Endothelial cell of umbilical vein (primary cell): ENCODE data around the gene COPZ2. TPM values are rescaled to one million over a fixed set of nuclear protein-coding genes. Genes with fewer than 3 reads are reported as not detected.
"Not testable (repeated sequence)": the region's sequence is repeated elsewhere in the genome, so short reads cannot be mapped to it uniquely, and the experiment has no call there.

Experiments
- BruUV-seq: library from RNA; stranded (reverse); fragments of 400-500 nt; replicated peaks from 2 replicates; lab custom pipeline; 2021; lab: Mats Ljungman, UMichigan
- CTCF ChIA-PET: fragments of 300-600, 350-600 bp; sonication (Branson Sonifier 250); formaldehyde crosslinking; loops from one replicate; lab custom pipeline; 2021; ENCODE audit warnings: antibody characterized with exemption, inconsistent platforms; lab: Charles Lee
- POLR2A ChIA-PET: fragments of 300-600, 350-600 bp; sonication (Branson Sonifier 250); formaldehyde crosslinking; loops from one replicate; lab custom pipeline; 2021; ENCODE audit warnings: antibody characterized with exemption, inconsistent platforms; lab: Charles Lee
- DNase-seq: peaks from one replicate; pipeline ENCODE4 v3.0.0-alpha.2; 2011; ENCODE audit warnings: low read depth, low spot score
- FAIRE-seq: peaks from 2 replicates; lab custom pipeline; 2011; peaks lifted over from hg19 to GRCh38; lab: Jason Lieb, UNC
- H2AFZ ChIP-seq: 2 replicates; pipeline ENCODE4 v1.6.0; 2012; ENCODE audit warnings: low read depth, low read length, control low read depth, inconsistent platforms
- H3K27ac ChIP-seq: 2 replicates; pipeline ENCODE4 v1.5.1; 2011; ENCODE audit warnings: low read depth, mild to moderate bottlenecking, control low read depth, low read length, moderate library complexity; ENCODE audit not compliant: insufficient read depth
- H3K27me3 ChIP-seq, 2 experiments: 2 replicates each; pipeline versions ENCODE4 v1.6.0 to v1.6.1; 2011; ENCODE audit warnings: low read length in 2 of 2, mixed read lengths in 1 of 2; ENCODE audit not compliant: control insufficient read depth in 2 of 2, insufficient read depth in 2 of 2
- H3K36me3 ChIP-seq, 2 experiments: 2 replicates in 1 of 2; 3 replicates in 1 of 2; pipeline ENCODE4 v1.5.1; 2011; ENCODE audit warnings: low read length in 2 of 2, mild to moderate bottlenecking in 1 of 2, moderate library complexity in 1 of 2; ENCODE audit not compliant: control insufficient read depth in 2 of 2, insufficient read depth in 2 of 2; ENCODE audit errors: extremely low read depth in 1 of 2
- H3K4me1 ChIP-seq: 3 replicates; pipeline ENCODE4 v1.5.1; 2011; ENCODE audit warnings: mild to moderate bottlenecking, low read length; ENCODE audit not compliant: control insufficient read depth, insufficient read depth; ENCODE audit errors: extremely low read depth
- H3K4me2 ChIP-seq: 2 replicates; pipeline ENCODE4 v1.6.1; 2011; ENCODE audit warnings: low read length, control low read depth, mixed read lengths; ENCODE audit not compliant: insufficient read depth
- H3K4me3 ChIP-seq, 3 experiments: fragments of 200-600 bp in 1 of 3; sonication (generic), shearing (Covaris generic) in 1 of 3; replicated peaks in 1 of 3; 2 replicates each; pipeline ENCODE4 v1.5.1; 2011 to 2016; ENCODE audit warnings: control low read depth in 3 of 3, low read length in 3 of 3, mild to moderate bottlenecking in 2 of 3, inconsistent platforms in 1 of 3, low read depth in 1 of 3, moderate library complexity in 1 of 3; ENCODE audit not compliant: insufficient read depth in 1 of 3
- H3K79me2 ChIP-seq: 2 replicates; pipeline ENCODE4 v1.6.0; 2012; ENCODE audit warnings: low read length, inconsistent platforms; ENCODE audit not compliant: control insufficient read depth, insufficient read depth
- H3K9ac ChIP-seq: replicated peaks from 2 replicates; pipeline ENCODE3; 2011; ENCODE audit warnings: low read length, control low read depth; ENCODE audit not compliant: insufficient read depth; ENCODE audit errors: extremely low read depth
- H3K9me1 ChIP-seq: replicated peaks from 3 replicates; pipeline ENCODE4 v1.6.0; 2011; ENCODE audit warnings: mild to moderate bottlenecking, low read length; ENCODE audit not compliant: control insufficient read depth, insufficient read depth; ENCODE audit errors: extremely low read depth
- H3K9me3 ChIP-seq: replicated peaks from 2 replicates; pipeline ENCODE4 v1.5.1; 2012; ENCODE audit warnings: low read length, inconsistent platforms; ENCODE audit not compliant: control insufficient read depth, insufficient read depth
- H4K20me1 ChIP-seq: replicated peaks from 2 replicates; pipeline ENCODE3; 2011; ENCODE audit warnings: mild to moderate bottlenecking, low read length; ENCODE audit not compliant: control insufficient read depth, insufficient read depth; ENCODE audit errors: extremely low read depth
- GATA2 ChIP-seq: IDR thresholded peaks from 2 replicates; pipeline ENCODE4 v1.7.0; 2011; ENCODE audit warnings: low read depth, mild to moderate bottlenecking, moderate library complexity, mixed read lengths, low read length; ENCODE audit not compliant: insufficient read length, insufficient read depth
- dilution Hi-C: fragments of 300-500 bp; cut with MboI; formaldehyde crosslinking; loops from one replicate; pipeline ENCODE4 v1.15.0; 2019; ENCODE audit warnings: low sequenced_read_pairs; ENCODE audit not compliant: extremely low pct_ligation_motif_present
- intact Hi-C: fragments of 100-400 bp; cut with micrococcal nuclease; formaldehyde crosslinking; loops from one replicate; pipeline ENCODE4 v1.10.0; 2022
- polyA plus RNA-seq, 4 experiments: library from polyadenylated mRNA; depleted of rRNA in 3 of 4; stranded (reverse) in 3 of 4; unstranded in 1 of 4; fragments of >200 nt; gene quantifications; 2 replicates each; pipeline versions ENCODE4 v1.2.1 to v1.2.3, GENCODE V29; 2011 to 2012; ENCODE audit warnings: missing spikeins in 1 of 4
- total RNA-seq: library from RNA; stranded (reverse); gene quantifications from 2 replicates; pipeline ENCODE4 v1.2.3, GENCODE V29; 2021

Gene COPZ2
- total and polyA plus RNA-seq, 2 donors (not counting 3 experiments of a cell fraction or from before 2014, with no cell fraction given) = 16.3 to 28.1 TPM

DNA sequence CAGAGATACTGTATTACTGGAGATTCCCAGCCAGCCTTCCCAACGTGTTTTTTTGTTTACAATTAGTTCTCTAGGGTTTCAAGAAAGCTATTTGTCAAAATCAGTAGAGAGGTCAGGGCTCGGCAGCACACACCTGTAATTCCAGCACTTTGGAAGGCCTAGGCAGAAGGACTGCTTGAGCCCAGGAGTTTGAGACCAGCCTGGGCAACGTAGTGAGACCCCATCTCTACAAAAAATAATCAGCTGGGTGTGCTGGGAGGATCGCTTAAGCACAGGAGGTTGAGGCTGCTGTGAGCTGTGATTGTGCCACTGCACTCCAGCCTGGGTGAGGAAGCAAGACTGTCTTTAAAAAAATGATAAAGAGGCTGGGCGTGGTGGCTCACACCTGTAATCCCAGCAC lies 44.3 kb upstream of the COPZ2 start:
- no peak overlapping the region for H2AFZ ChIP-seq
- no peaks in the 10 kb centered on the region for H4K20me1 ChIP-seq
- FAIRE-seq (no peak), DNase-seq (no peak)
- dilution Hi-C loops = no loop called here
- no peak overlapping the region for H3K4me2 ChIP-seq
- no peaks in the 10 kb centered on the region for H3K4me1 ChIP-seq
- TF ChIP-seq GATA2 = no peak
- H3K27me3 ChIP-seq = no peaks in the 10 kb centered on the region
- no peaks in the 10 kb centered on the region for H3K36me3 ChIP-seq
- H3K9me1 ChIP-seq = no peaks in the 10 kb centered on the region
- no peak overlapping the region for H3K4me3 ChIP-seq
- H3K79me2 ChIP-seq = peaks cover 59% of the 10 kb centered on the region
- intact Hi-C loops = no loop called here
- ChIA-PET CTCF (interaction anchor here (1.0 to 11.5 kb wide), 7 partner anchors 7 to 53 kb away, joined by 3 to 210 read pairs (median 24); partner anchors contain the start of gene NFE2L1), POLR2A (no interaction called here)
- H3K9ac ChIP-seq = no peak overlapping the region
- H3K9me3 ChIP-seq = no peaks in the 10 kb centered on the region
- BruUV-seq = no TSS peak
- no peak overlapping the region for H3K27ac ChIP-seq

DNA sequence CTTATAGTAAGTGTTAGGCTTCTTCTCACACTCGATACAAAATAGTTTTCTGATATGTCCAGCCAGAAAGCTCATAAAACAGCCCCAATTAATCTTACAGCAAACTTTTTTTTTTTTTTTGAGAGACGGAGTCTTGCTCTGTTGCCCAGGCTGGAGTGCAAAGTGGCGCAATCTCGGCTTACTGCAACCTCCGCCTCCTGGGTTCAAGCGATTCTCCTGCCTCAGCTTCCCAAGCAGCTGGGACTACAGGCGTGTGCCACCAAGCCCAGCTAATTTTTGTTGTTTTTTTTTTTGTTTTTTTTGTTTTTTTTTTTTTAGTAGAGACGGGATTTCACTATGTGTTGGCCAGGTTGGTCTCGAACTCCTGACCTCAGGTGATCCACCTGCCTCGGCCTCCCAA lies 39.6 kb upstream of the COPZ2 start:
- H3K4me3 ChIP-seq, H3K9me1 ChIP-seq, H3K4me2 ChIP-seq, FAIRE-seq, H3K36me3 ChIP-seq, H3K9ac ChIP-seq, dilution Hi-C loops, H4K20me1 ChIP-seq, H2AFZ ChIP-seq, intact Hi-C loops, H3K9me3 ChIP-seq, H3K4me1 ChIP-seq, H3K27me3 ChIP-seq, DNase-seq, H3K27ac ChIP-seq, BruUV-seq: not testable (repeated sequence)
- ChIA-PET POLR2A (interaction anchor here (0.7 kb wide), 1 partner anchor 94 kb away, joined by 3 read pairs; no protein-coding TSS in a partner anchor), CTCF (interaction anchor here (0.9 to 11.5 kb wide), 7 partner anchors 11 to 54 kb away, joined by 3 to 210 read pairs (median 8); no protein-coding TSS in a partner anchor)
- H3K79me2 ChIP-seq = peaks cover 30% of the 10 kb centered on the region
